GM18873 (cell line): ENCODE results near the gene ABL1.
A peak's percentile ranks its signal among the peaks of the same experiment; 100 is the strongest.
"Not testable (repeated sequence)": the region's sequence is repeated elsewhere in the genome, so short reads cannot be mapped to it uniquely, and the experiment has no call there.

Experiments
- ATAC-seq: cut with Tn5 transposase; IDR thresholded peaks from one replicate; pipeline ENCODE4 v1.9.1; 2021; ENCODE audit warnings: mild to moderate bottlenecking, moderate library complexity, moderate number of reproducible peaks; ENCODE audit not compliant: unreplicated experiment, low FRiP score

The ABL1 gene

DNA sequence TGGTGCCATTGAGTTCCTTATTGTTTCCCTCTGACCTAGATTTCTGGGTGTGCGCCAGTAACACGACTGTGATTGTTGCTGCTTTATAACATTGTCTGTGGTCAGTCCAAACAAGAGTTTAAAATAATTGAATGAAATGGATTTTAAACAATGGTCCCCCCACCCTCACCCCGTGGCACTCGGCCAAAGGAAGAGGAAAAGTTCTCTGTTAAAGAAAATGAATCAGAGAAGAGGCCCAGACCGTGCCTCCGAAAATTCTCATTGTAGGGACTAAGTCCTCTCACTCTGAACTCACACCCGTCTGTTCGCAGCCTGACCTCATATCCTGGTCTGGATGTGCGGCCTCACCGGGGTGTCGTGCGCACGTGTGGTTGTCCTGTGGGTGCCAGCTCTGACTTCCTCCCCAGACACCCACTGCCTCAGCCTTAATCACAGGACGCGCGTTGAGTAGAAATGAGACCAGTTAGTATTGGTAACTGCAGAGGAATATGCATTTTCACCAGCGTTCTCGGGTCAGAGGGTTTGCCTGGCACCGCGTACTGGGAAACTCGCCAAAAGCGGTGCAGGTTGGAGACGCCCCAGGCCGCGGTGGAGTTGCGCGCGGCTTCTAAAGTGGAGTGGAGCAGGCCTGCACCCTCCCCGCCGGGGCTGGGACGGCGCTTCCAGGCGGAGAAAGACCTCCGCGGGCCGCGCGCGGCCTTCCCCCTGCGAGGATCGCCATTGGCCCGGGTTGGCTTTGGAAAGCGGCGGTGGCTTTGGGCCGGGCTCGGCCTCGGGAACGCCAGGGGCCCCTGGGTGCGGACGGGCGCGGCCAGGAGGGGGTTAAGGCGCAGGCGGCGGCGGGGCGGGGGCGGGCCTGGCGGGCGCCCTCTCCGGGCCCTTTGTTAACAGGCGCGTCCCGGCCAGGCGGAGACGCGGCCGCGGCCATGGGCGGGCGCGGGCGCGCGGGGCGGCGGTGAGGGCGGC, at the start of gene ABL1:
Gene ABL1 (plus strand): TSS at position 884 of the 966 bp plus-strand sequence. CDS start 193 bp downstream, outside the sequence.
- ATAC-seq = peak; percentile 60

DNA sequence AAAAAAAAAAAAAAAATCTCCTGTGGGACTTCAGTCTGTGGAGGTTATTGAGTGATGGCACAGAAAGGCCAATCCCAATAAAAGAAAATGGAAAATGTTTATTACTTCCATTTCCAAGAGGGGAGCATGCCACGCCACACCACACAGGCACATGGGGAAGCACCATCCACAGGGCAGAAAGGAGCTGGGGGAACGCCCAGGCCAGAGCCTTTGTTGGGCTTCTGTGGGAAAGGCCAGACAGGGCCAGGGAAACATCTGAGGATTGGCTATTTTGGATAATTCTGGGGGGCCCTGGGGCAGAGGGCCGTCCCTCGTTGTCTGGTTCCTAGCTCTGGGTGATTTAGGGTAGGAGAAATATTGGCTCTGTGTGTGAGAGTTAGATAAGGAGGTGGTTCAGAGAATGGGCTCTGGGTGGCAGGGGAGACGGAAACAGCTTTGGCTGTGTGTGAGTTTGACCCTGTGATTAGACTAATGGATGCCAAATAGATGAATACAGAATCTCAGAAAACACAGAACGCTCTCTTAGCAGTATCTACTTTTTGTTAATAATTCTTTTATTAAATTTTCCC, 49.0 kb upstream of the ABL1 start:
- no peak for ATAC-seq

DNA sequence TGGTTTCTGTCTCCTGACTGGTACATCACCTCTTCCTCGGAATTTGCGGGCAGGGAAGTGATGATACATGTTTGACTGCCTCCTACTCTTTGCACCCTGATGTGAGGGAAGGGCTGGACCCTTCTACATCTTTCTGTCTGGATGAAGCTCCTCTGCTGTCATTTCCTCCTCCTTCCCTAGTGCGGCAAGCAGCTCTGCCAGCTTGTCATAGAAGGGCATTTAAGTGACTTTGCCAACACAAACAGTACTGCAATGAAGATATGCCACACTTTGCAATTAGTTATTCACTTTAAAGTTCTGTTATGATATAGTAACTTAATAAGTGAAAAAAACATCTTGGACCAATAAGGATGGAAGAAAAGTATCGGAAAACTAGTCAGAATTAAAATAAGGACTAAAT, 48.5 kb upstream of the ABL1 start:
- no peak for ATAC-seq

DNA sequence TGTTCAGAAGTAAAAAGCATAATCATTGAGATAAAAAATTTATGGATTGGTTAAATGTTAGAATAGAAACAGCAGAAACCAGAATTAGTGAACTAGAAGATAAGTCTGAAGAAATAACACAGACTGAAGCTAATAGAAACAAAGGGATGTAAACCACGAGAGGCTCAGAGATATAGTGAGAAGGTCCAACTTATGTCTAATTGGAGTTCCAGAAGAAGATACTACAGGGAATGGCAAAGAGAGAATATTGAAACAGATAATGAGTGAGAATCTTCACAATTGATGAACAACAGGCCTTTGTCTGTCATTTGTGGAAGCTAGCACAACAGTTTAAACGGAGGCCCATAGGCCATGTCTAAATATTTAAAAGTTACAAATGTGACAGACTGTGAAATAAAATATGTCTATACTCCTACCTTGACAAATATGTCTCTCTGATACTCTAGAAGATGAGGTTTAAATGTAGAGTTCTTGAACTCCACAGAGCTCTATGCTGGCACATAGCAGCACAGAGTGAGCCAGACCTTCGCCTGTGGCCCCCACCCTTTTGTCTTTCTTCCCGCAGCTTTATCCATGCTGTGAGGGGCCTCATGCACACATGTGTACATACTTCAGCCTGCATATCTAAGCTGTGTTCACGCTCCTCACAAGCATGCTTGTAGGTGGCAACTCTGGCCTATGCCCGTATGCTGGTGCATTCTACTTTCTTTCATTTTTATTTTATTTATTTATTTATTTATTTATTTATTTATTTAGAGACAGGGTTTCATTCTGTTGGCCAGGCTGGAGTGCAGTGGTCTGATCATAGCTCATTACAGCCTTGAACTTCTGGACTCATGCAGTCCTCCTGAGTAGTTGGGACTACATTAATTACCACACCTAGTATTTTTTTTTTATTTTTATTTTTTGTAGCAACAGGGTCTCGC, 45.0 kb upstream of the ABL1 start:
- ATAC-seq = no peak

DNA sequence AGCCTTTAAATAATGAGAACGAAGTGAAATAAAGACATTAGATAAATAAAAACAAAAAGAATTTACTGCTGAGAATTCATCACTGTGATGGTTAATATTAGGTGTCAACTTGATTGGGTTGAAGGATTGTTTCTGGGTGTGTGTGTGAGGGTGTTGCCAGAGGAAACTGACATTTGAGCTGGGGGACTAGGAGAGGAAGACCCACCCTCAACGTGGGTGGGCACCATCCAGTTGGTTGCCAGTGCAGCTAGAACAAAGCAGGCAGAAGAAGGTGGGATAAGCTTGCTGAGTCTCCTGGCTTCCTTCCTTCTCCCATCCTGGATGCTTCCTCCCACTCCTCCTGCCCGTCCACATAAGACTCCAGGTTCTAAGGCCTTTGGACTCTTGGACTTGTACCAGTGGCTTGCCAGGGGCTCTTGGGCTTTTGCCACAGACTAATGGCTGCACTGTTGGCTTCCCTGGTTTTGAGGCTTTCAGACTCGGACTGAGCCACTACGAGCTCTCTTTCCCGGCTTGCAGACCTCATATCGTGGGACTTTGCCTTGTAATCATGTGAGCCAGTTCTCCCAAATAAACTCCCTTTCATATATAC, 43.7 kb upstream of the ABL1 start:
- ATAC-seq = no peak

DNA sequence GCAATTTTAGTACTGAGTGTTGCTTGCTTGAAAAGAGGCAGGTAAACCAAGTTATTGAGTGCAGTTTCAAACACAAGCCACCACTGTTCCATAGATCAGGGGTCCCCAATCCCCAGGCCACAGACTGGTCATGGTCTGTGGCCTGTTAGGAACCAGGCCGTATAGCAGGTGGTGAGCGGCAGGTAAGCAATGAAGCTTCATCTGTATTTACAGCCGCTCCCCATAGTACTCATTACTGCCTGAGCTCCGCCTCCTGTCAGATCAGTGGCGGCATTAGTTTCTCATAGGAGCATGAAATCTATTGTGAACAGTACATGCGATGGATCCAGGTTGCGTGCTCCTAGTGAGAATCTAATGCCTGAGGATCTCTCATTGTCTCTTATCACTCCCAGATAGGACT, 41.5 kb upstream of the ABL1 start:
- no peak for ATAC-seq

DNA sequence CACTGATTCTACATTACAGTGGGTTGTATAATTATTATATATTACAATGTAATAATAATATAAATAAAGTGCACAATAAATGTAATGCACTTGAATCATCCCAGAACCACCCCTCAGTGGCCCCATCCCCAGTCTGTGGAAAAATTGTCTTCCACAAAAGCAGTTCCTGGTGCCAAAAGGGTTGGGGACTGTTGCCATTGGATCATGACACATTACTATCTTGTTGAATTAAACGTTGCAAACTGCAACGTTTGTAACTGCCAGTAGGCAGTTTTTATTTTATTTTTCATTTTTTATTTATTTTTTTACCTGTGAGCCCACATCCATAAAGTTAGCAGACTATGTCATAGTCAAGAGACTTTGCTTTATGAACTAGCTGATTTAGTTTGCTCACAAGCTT, 41.0 kb upstream of the ABL1 start:
- not testable (repeated sequence) for ATAC-seq

DNA sequence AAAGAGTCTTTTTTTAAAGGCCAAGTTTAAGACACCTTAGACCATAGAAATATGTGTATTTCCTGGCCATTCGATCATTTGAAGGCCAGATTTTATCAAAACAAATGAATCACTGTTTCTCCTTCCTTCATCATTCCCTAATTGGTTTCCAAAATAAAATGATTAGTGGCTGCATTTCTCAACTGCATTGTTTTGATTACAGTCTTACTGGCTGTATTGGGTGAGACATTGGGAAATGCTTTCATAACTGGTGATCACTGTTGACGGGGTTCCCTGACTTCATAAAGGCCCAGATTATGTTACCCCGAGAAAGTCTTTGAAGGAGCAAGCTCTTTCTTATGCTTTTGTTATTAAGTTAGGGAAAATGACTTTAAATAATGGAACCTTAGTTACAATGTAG, 40.6 kb upstream of the ABL1 start:
- ATAC-seq = not testable (repeated sequence)

DNA sequence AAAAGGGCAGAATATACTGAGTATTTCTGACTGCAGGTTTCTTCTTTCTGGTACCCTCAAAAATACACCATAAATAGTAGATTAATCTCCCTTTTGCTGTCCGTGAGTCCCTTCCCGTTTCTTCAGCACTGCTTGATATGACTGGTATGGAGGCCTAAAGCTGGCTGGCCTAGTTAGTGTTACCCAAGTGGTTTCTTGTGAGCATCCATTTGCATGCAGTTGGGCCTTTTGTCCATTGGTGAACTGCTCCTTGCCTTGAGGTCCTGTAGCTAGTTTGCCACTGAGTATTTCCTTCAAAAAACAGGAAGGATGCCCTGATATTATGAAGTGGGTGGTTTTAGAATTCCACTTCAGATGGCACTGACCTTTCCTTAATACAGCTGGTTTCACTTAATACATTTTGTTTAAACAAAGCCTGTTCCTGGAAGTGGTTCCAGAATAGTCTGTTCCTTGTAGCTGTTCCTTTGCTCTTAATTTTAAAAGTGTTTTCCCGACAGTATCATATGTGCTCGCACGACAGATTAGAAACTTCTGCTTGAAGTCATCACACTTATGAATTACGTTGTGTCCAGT, 40.0 kb upstream of the ABL1 start:
- no peak for ATAC-seq

DNA sequence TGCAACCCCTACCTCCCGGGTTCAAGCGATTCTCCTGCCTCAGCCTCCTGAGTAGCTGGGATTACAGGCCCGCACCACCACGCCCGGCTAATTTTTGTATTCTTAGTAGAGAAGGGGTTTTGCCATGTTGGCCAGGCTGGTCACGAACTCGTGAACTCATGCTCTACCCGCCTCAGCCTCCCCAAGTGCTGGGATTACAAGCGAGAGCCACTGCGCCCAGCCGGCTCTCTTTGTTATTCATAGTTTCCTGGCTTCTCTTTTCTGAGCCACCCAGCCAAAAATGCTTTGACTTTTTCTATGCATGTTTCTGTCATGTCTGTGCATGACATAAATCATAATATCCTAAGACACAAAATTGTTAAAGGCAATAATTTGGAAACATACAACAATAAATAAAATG, 31.9 kb upstream of the ABL1 start:
- not testable (repeated sequence) for ATAC-seq

DNA sequence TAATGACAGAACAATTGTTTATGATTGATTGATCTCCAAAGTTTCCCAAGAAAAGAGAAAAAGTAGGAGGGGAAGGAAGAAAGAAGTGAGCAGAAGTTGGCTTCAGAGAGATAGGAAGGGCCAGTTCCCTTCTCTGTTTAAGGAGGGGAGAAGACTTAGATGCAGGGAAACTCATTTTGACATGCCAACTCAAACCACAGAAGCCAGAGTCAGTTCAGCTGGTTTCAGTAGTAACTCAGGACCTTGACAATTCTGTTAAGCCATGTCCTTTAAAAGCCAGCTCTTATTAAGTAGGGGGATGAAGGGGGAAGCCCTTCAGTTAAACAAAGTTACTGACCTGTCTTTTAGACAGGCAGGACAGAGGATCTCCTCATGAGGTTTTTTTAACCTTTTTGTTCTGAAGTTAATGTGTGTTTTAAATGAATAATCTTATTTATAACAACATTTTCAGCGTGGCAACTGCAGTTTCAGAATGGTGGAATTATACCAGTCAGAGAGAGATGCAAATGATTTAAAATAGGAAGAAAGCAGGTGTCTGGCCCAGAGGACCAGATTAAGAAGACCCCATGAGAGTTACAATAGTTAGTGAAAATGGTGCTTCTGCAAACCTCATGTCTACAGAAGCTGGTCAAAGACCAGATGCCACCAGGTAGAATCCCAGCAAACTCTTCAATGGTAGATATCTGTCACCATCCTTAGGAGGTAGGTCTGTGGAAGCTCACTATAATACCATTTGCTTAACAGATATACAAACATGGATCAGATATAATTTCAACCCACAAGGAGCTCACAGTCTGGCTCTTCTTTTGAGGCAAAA, 29.3 kb upstream of the ABL1 start:
- ATAC-seq = no peak

DNA sequence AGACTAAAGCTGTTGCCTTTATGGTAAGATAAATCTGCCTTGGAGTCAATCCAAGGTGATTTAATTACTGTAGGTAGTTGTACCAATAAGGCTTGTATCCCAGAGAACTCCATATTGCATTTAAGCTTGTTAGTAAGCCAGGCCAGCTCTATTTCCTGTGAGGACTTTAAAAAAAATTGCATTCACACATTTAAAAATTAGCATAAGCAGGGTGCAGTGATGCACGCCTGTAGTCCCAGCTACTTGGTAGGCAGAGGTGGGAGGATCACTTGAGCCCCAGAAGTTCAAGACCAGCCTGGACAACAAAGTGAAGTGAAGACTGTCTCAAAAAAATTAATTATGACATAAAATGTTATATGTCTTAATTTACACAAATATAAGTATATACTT, 28.7 kb upstream of the ABL1 start:
- no peak for ATAC-seq

DNA sequence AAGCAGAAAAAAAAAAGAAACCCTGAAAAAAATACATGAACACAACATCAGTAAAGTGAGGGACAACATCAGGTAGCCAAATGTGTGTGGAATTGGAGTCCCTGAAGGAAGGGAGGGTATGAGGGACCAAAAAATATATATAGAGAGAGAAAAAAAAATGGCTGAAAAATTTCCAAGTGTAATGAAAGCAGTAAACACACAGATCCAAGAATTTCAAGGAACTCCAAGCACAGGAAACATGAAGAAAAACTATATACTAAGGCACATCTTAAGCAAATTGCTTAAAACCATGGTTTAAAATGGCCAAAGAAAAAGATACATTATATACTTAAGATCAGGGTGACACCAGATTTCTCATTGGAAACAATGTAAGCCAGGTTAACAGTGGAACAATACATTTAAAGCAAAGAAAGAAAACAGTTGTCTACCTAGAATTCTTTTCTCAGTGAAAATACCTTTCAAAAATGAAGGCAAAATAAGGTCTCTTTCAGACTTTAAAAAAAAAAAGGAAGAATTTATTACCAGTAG, 24.4 kb upstream of the ABL1 start:
- ATAC-seq = no peak

DNA sequence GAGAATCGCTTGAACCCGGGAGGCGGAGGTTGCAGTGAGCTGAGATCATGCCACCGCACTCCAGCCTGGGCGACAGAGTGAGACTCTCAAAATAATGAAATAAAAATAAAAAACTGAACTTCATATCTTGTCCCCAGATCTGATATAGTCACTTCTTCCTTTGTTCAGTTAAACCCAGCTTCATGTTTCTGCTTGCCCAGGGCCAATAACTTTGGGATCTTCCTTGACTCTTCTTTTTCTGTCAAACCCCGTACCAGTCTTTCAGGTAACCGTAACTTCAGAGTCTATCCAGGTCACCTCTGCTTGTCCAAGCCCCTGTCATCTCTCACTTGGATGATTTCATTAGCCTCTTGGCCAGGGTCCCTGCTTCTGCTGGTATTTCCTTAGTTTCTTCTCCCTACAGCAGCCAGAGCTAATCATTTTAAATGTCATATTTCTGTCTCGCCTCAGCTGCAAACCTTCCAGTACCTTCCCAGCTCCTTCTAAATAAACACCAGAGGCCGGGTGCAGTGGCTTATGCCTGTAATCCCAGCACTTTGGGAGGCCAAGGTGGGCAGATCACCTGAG, 19.7 kb upstream of the ABL1 start:
- ATAC-seq = no peak

DNA sequence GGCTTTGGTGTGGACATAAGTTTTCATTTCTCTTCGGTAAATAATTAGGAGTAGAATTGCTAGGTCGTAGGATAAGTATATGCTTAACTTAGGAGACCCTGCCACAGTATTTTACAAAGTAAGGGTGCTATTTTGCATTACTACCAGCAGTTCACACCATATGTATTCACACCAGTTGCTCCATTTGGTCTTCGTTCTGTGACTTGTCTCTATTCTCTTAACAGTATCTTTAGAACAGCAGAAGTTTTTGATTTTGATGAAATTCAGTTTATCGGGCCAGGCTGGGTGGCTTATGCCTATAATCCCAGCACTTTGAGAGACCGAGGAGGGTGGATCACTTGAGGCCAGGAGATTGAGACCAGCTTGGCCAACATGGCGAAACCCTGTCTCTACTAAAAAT, 17.1 kb upstream of the ABL1 start:
- ATAC-seq = no peak

DNA sequence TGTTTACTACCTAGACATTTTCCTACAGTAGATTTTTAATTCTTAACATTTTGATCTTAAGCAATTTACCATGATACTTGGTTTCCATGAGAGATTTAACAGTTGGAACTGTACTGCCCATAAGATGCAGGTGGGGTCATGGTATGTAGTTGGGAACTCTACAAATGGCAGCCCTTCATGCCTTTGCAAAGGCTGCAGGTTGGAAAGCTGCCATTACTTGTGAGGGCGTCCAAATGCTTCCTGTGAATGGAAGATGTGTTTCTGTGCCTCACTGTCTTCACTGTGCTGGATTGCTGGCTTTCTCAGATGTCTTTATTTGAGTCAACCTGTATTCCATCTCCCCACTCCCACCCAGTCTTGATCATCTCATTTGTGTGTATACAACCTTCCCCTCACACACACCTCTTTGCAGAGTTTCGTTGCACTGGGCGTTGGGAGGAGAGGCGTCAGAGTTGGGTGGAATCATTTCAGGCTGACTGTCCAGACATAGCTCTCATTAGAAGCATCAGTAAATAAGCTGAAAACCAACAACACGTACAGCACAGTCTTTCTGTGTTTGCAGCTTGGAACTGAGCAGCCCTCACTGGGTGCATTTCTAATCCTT, 14.8 kb upstream of the ABL1 start:
- no peak for ATAC-seq

DNA sequence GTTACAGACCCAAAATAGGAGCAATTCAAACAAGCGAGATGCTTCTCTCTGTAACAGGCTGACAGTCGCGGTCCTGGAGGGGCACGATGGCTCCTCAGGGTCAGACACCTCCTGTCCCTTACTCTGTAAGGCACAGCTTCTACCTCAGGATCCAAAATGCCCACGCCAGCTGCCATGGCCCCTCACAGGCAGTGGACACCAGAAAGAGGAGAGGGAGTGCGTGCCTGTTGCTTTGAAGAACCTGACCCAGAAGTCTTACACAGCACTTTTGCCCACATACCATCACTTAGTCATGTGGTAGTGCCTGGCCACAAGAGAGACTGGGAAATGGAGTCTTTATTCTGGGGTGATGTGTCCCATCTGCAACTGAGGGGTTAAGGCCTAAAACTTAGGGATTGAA, 11.6 kb upstream of the ABL1 start:
- ATAC-seq = no peak

DNA sequence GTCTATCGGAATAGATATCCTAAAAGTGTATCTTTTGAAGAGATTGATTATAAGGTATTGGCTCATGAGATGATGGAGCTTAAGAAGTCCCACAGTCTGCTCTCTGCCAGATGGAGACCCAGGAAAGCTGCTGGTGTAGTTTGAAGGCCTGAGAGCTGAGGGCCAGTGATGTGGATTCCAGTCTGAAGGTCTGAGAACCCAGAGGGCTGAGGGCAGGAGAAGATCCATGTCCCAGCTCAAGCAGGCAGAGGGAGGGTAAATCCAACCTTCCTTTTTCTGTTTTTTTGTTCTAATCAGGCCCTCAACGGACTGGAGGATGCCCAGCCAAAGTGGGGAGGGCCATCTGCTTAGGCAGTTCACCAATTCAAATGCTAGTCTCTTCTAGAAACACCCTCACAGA, 11.0 kb upstream of the ABL1 start:
- ATAC-seq = no peak
